ENCODE data around the gene CDK12.

GRCh38 chr17:39507511-39507910 is 46.2 kb downstream of the CDK12 start:
- TF ChIP-seq CTCF (IDR thresholded peaks at IDR 0.05) (no peak), POLR2A (IDR thresholded peaks at IDR 0.05) (no peak), EP300 (IDR thresholded peaks at IDR 0.05) (no peak)
